ENCODE measurements around the gene SLCO2A1.

The SLCO2A1 gene

GRCh38 chr3:134060561-134061385, 31.0 kb upstream of the SLCO2A1 start:
- DNase-seq (ENCODE audit: low spot score) = no peak

- peak; percentile 33 for DNase-seq (ENCODE audit: low spot score)
Measured at GRCh38 chr3:134059671-134060560, 30.2 kb upstream of the SLCO2A1 start.

- no peak for DNase-seq (ENCODE audit: low spot score)
Measured at GRCh38 chr3:134059035-134059601, 29.4 kb upstream of the SLCO2A1 start.

GRCh38 chr3:134057654-134058110, 28.0 kb upstream of the SLCO2A1 start:
- DNase-seq (ENCODE audit: low spot score) = no peak

- DNase-seq (ENCODE audit: low spot score) = peak; percentile 60
Measured at GRCh38 chr3:134057006-134057653, 27.4 kb upstream of the SLCO2A1 start.

GRCh38 chr3:134056464-134056891, 26.8 kb upstream of the SLCO2A1 start:
- no peak for DNase-seq (ENCODE audit: low spot score)

- DNase-seq (ENCODE audit: low spot score) = no peak
Measured at GRCh38 chr3:134055661-134056060, 25.9 kb upstream of the SLCO2A1 start.

GRCh38 chr3:134054881-134055280, 25.2 kb upstream of the SLCO2A1 start:
- no peak for DNase-seq (ENCODE audit: low spot score)

GRCh38 chr3:134054231-134054630, 24.5 kb upstream of the SLCO2A1 start:
- no peak for DNase-seq (ENCODE audit: low spot score)

GRCh38 chr3:134052370-134052769, 22.6 kb upstream of the SLCO2A1 start:
- DNase-seq (ENCODE audit: low spot score) = no peak

- no peak for DNase-seq (ENCODE audit: low spot score)
Measured at GRCh38 chr3:134049676-134050075, 20.0 kb upstream of the SLCO2A1 start.

- no peak for DNase-seq (ENCODE audit: low spot score)
Measured at GRCh38 chr3:134048278-134048996, 18.7 kb upstream of the SLCO2A1 start.

GRCh38 chr3:134044459-134044858, 14.7 kb upstream of the SLCO2A1 start:
- DNase-seq (ENCODE audit: low spot score) = no peak

- DNase-seq (ENCODE audit: low spot score) = no peak
Measured at GRCh38 chr3:134040066-134040465, 10.3 kb upstream of the SLCO2A1 start.

- no peak for DNase-seq (ENCODE audit: low spot score)
Measured at GRCh38 chr3:134039161-134039862, 9.6 kb upstream of the SLCO2A1 start.

- no peak for DNase-seq (ENCODE audit: low spot score)
Measured at GRCh38 chr3:134038716-134039115, 9.0 kb upstream of the SLCO2A1 start.

- no peak for DNase-seq (ENCODE audit: low spot score)
Measured at GRCh38 chr3:134038071-134038491, 8.4 kb upstream of the SLCO2A1 start.

- no peak for DNase-seq (ENCODE audit: low spot score)
Measured at GRCh38 chr3:134037168-134037567, 7.4 kb upstream of the SLCO2A1 start.

- no peak for DNase-seq (ENCODE audit: low spot score)
Measured at GRCh38 chr3:134036291-134036690, 6.6 kb upstream of the SLCO2A1 start.

- no peak for DNase-seq (ENCODE audit: low spot score)
Measured at GRCh38 chr3:134035836-134036235, 6.1 kb upstream of the SLCO2A1 start.
